GM12892 (cell line): ENCODE measurements around the gene THSD7B.

Source experiments
- POLR2A ChIP-seq: IDR thresholded peaks from 2 replicates; pipeline ENCODE4 v1.6.1; 2011; ENCODE audit warnings: low read depth, low read length, control low read depth
- POLR2AphosphoS5 ChIP-seq: IDR thresholded peaks from 2 replicates; pipeline ENCODE4 v1.6.1; 2011; ENCODE audit warnings: low read depth, low read length, control low read depth

- TF ChIP-seq POLR2AphosphoS5 (no peak), POLR2A (no peak)
Measured at GRCh38 chr2:137056704-137057103, 291.4 kb downstream of the THSD7B start.
